HG02870 (cell line): ENCODE results near the gene CALR3.

ENCODE experiments used
- ATAC-seq: cut with Tn5 transposase; IDR thresholded peaks from one replicate; pipeline ENCODE4 v1.9.1; 2021; ENCODE audit warnings: mild to moderate bottlenecking, moderate library complexity; ENCODE audit not compliant: unreplicated experiment

The CALR3 gene

GRCh38 chr19:16435999-16436650 is 59.8 kb downstream of the CALR3 start:
- no peak for ATAC-seq

GRCh38 chr19:16435238-16435917 is 60.6 kb downstream of the CALR3 start:
- ATAC-seq = no peak

GRCh38 chr19:16433986-16434385 is 62.0 kb downstream of the CALR3 start:
- ATAC-seq = no peak

GRCh38 chr19:16429759-16430091 is 66.2 kb downstream of the CALR3 start:
- ATAC-seq = no peak

GRCh38 chr19:16429066-16429758 is 66.8 kb downstream of the CALR3 start:
- ATAC-seq = no peak
